ENCODE results near the gene RPL10L.

The RPL10L gene

DNA sequence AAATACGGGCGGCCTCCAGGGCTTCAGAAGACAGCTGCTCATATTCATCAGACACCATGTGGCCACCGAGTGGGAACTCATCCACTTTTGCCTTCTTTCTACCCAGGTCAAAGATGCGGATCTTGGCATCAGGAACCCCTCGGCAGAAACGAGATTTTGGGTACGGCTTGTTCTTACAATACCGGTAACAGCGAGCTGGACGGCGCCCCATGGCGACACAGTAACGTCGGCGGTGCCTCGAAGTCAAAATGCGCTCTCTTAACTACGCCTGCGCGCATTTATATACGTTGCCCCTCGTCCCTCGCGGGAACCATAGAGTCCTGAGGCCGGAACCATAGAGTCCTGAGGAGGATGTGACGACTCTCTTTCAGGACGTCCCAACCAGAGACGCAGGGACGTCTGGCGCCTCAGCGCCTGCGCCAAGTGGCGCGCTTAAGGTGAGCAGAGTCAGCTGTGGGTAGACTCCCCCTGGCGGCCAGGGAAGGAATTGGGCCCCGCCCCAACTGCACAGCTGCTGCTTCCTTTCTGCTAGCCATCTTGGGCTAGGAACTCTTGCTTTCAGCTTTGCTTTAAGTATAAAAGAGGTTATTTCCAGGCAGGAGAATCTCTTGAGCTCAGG is at the start of gene RPL10L:
RPL10L (minus strand) TSS at position 256 of the 619 bp plus-strand sequence; CDS start at position 211, 45 bp downstream.
- TF ChIP-seq CTCF (IDR thresholded peaks at IDR 0.05; ENCODE audit: low read depth, low read length): peak; percentile 24; the same call in 1 of the 2 replicates
- Histone ChIP-seq H3K9me3 (ENCODE audit: severe bottlenecking) (no peaks in the 10 kb centered on the region), H3K4me3 (ENCODE audit: low read depth, low read length) (no peak within 1 kb of the TSS), H3K36me3 (no peaks in the 10 kb centered on the region), H3K27ac (no peak within 1 kb of the TSS), H3K27me3 (ENCODE audit: insufficient read depth, low read depth, severe bottlenecking) (no peaks in the 10 kb centered on the region)
- no peak for DNase-seq

GRCh38 chr14:46691819-46692218 is 40.2 kb upstream of the RPL10L start:
- Histone ChIP-seq H3K4me3 (ENCODE audit: low read depth, low read length) (no peak overlapping the region), H3K27me3 (ENCODE audit: insufficient read depth, low read depth, severe bottlenecking) (no peaks in the 10 kb centered on the region), H3K36me3 (no peaks in the 10 kb centered on the region), H3K27ac (no peak overlapping the region), H3K9me3 (ENCODE audit: severe bottlenecking) (no peaks in the 10 kb centered on the region)
- TF ChIP-seq CTCF (IDR thresholded peaks at IDR 0.05; ENCODE audit: low read depth, low read length): no peak
- no peak for DNase-seq

GRCh38 chr14:46686652-46687051 is 35.1 kb upstream of the RPL10L start:
- no peak for DNase-seq
- no peak for TF ChIP-seq CTCF (IDR thresholded peaks at IDR 0.05; ENCODE audit: low read depth, low read length)
- Histone ChIP-seq H3K36me3 (no peaks in the 10 kb centered on the region), H3K4me3 (ENCODE audit: low read depth, low read length) (no peak overlapping the region), H3K27me3 (ENCODE audit: insufficient read depth, low read depth, severe bottlenecking) (no peaks in the 10 kb centered on the region), H3K9me3 (ENCODE audit: severe bottlenecking) (peaks cover 9% of the 10 kb centered on the region), H3K27ac (no peak overlapping the region)

GRCh38 chr14:46672128-46672527 is 20.5 kb upstream of the RPL10L start:
- H3K27ac ChIP-seq: no peak overlapping the region
- no peak for TF ChIP-seq CTCF (IDR thresholded peaks at IDR 0.05; ENCODE audit: low read depth, low read length)
- no peak for DNase-seq

DNA sequence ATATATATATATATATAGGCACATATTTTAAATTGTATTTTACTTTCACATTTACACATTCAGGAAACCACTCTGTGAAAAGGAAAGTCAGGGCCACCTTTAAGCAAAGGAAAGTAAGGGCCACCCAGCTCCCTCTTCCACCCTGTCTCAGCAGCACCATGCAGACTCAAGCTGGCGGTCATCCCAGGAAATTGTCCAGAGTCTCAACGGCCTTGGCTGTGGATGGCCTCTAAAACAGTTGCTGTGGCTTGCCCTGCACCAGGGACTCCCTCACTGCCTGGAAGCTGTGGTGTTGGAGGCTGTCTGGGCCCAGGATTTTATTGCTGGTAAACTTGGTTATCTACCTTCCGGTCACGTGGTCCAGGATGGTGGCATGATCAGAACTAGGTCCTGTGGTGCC is 11.8 kb upstream of the RPL10L start:
- no peaks in the 10 kb centered on the region for H3K27me3 ChIP-seq (ENCODE audit: insufficient read depth, low read depth, severe bottlenecking)
- TF ChIP-seq CTCF (IDR thresholded peaks at IDR 0.05; ENCODE audit: low read depth, low read length): no peak
- H3K4me3 ChIP-seq (ENCODE audit: low read depth, low read length): no peak overlapping the region
- no peak overlapping the region for H3K27ac ChIP-seq
- no peak for DNase-seq
- H3K9me3 ChIP-seq (ENCODE audit: severe bottlenecking): no peaks in the 10 kb centered on the region
- no peaks in the 10 kb centered on the region for H3K36me3 ChIP-seq

More at GRCh38 chr14:46672128-46672527, 20.5 kb upstream of the RPL10L start:
- Histone ChIP-seq H3K4me3 (ENCODE audit: low read depth, low read length) (no peak overlapping the region), H3K36me3 (no peaks in the 10 kb centered on the region), H3K9me3 (ENCODE audit: severe bottlenecking) (no peaks in the 10 kb centered on the region), H3K27me3 (ENCODE audit: insufficient read depth, low read depth, severe bottlenecking) (no peaks in the 10 kb centered on the region)

DNA sequence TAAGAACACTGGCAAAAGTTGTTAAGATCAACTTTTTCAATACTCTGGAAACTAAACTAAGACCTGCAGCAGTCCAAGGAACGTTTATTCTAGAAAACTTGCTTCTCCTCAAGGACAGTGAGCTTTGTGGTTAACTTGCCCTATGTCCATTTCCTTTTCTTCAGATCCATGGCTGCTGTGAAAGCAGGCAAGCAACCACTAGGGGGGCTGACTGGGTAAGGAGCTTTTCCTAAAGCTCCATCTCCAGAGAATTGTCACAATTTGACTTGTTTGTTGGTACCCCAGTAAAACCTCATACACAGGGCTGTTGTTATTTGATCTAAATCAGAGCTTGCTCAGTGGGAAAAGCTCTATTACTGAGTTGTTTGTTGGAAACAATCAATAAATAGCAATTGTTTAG is 10.1 kb upstream of the RPL10L start:
- Histone ChIP-seq H3K27me3 (ENCODE audit: insufficient read depth, low read depth, severe bottlenecking) (no peaks in the 10 kb centered on the region), H3K9me3 (ENCODE audit: severe bottlenecking) (no peaks in the 10 kb centered on the region), H3K27ac (no peak overlapping the region), H3K4me3 (ENCODE audit: low read depth, low read length) (no peak overlapping the region), H3K36me3 (no peaks in the 10 kb centered on the region)
- DNase-seq: no peak
- peak; percentile 66 for TF ChIP-seq CTCF (IDR thresholded peaks at IDR 0.05; ENCODE audit: low read depth, low read length)
